ENCODE measurements around the gene EEFSEC. TPM values are rescaled to one million over a fixed set of nuclear protein-coding genes. Genes with fewer than 3 reads are reported as not detected.

EEFSEC gene
- polyA plus RNA-seq, 1 donor (not counting 4 experiments of a cell fraction or from before 2014, with no cell fraction given) = 8.7 TPM

- Histone ChIP-seq H4K20me1 (ENCODE audit: control insufficient read depth, extremely low read depth, insufficient read depth, low read length) (no peaks in the 10 kb centered on the region), H3K79me2 (ENCODE audit: control insufficient read depth, insufficient read depth, low read length) (no peaks in the 10 kb centered on the region), H3K4me2 (ENCODE audit: control insufficient read depth, extremely low read depth, insufficient read depth, low read depth, low read length) (no peak overlapping the region), H3K4me1 (ENCODE audit: control insufficient read depth, extremely low read depth, insufficient read depth, low read length) (no peaks in the 10 kb centered on the region), H3K4me3 (ENCODE audit: control insufficient read depth in 2 of 3, extremely low read depth in 1 of 3, insufficient read depth in 2 of 3, low read depth in 1 of 3, low read length in 3 of 3) (no peak overlapping the region), H3K36me3 (ENCODE audit: control insufficient read depth in 2 of 2, extremely low read depth in 1 of 2, insufficient read depth in 2 of 2, low read length in 2 of 2) (peaks cover 0 to 1% of the 10 kb centered on the region in 2 experiments), H3K27ac (ENCODE audit: control insufficient read depth, insufficient read depth, low read length) (no peak overlapping the region), H3K27me3 (ENCODE audit: control insufficient read depth, extremely low read depth, insufficient read depth, low read length) (no peaks in the 10 kb centered on the region), H3K9me1 (ENCODE audit: control insufficient read depth, extremely low read depth, insufficient read depth, low read length) (no peaks in the 10 kb centered on the region), H3K9me3 (ENCODE audit: control insufficient read depth, low read depth, low read length) (no peaks in the 10 kb centered on the region), H2AFZ (ENCODE audit: control insufficient read depth, low read length) (no peak overlapping the region), H3K9ac (ENCODE audit: control insufficient read depth, extremely low read depth, insufficient read depth, low read length) (no peak overlapping the region)
- no peak for FAIRE-seq
- TF ChIP-seq EZH2 (IDR thresholded peaks at IDR 0.05; ENCODE audit: low read length) = no peak
- TF ChIP-seq CTCF (optimal IDR thresholded peaks at IDR 0.05 in 1 of 3, IDR thresholded peaks at IDR 0.05 in 1 of 3, conservative IDR thresholded peaks at IDR 0.05 in 1 of 3; ENCODE audit: extremely low read depth in 1 of 3, insufficient read depth in 2 of 3, low read length in 3 of 3) = no peak
- no peak for DNase-seq (ENCODE audit: low read depth, low spot score)
- dilution Hi-C loops (cut with MboI; ENCODE audit: extremely low pct_ligation_motif_present, low sequenced_read_pairs) = no loop called here
Measured at GRCh38 chr3:128280481-128281052, 127.3 kb downstream of the EEFSEC start.

GRCh38 chr3:128281056-128281455 is 127.8 kb downstream of the EEFSEC start:
- TF ChIP-seq CTCF (optimal IDR thresholded peaks at IDR 0.05 in 1 of 3, IDR thresholded peaks at IDR 0.05 in 1 of 3, conservative IDR thresholded peaks at IDR 0.05 in 1 of 3; ENCODE audit: extremely low read depth in 1 of 3, insufficient read depth in 2 of 3, low read length in 3 of 3) (no peak), EZH2 (IDR thresholded peaks at IDR 0.05; ENCODE audit: low read length) (no peak)
- no peak overlapping the region for H3K9ac ChIP-seq (ENCODE audit: control insufficient read depth, extremely low read depth, insufficient read depth, low read length)
- no peak overlapping the region for H3K4me2 ChIP-seq (ENCODE audit: control insufficient read depth, extremely low read depth, insufficient read depth, low read depth, low read length)
- no peak overlapping the region for H3K4me3 ChIP-seq (ENCODE audit: control insufficient read depth in 2 of 3, extremely low read depth in 1 of 3, insufficient read depth in 2 of 3, low read depth in 1 of 3, low read length in 3 of 3)
- H2AFZ ChIP-seq (ENCODE audit: control insufficient read depth, low read length) = no peak overlapping the region
- no peaks in the 10 kb centered on the region for H3K9me1 ChIP-seq (ENCODE audit: control insufficient read depth, extremely low read depth, insufficient read depth, low read length)
- DNase-seq (ENCODE audit: low read depth, low spot score) = no peak
- no peaks in the 10 kb centered on the region for H3K27me3 ChIP-seq (ENCODE audit: control insufficient read depth, extremely low read depth, insufficient read depth, low read length)
- H3K79me2 ChIP-seq (ENCODE audit: control insufficient read depth, insufficient read depth, low read length) = no peaks in the 10 kb centered on the region
- dilution Hi-C loops (cut with MboI; ENCODE audit: extremely low pct_ligation_motif_present, low sequenced_read_pairs) = no loop called here
- H3K4me1 ChIP-seq (ENCODE audit: control insufficient read depth, extremely low read depth, insufficient read depth, low read length) = no peaks in the 10 kb centered on the region
- peaks cover 0 to 1% of the 10 kb centered on the region in 2 experiments for H3K36me3 ChIP-seq (ENCODE audit: control insufficient read depth in 2 of 2, extremely low read depth in 1 of 2, insufficient read depth in 2 of 2, low read length in 2 of 2)
- FAIRE-seq = no peak
- no peak overlapping the region for H3K27ac ChIP-seq (ENCODE audit: control insufficient read depth, insufficient read depth, low read length)
- H3K9me3 ChIP-seq (ENCODE audit: control insufficient read depth, low read depth, low read length) = no peaks in the 10 kb centered on the region
- H4K20me1 ChIP-seq (ENCODE audit: control insufficient read depth, extremely low read depth, insufficient read depth, low read length) = no peaks in the 10 kb centered on the region
